ENCODE measurements around the gene LYZL4. TPM values are rescaled to one million over a fixed set of nuclear protein-coding genes. Genes with fewer than 3 reads are reported as not detected.

LYZL4 gene
- polyA plus RNA-seq, 1 experiment, result not detected

- no peak for DNase-seq (ENCODE audit: low read depth, low spot score)
- CTCF ChIA-PET, result no interaction called here
- Histone ChIP-seq H3K9me3 (ENCODE audit: control insufficient read depth, insufficient read depth, low read length) (no peaks in the 10 kb centered on the region), H3K4me3 (ENCODE audit: low read depth, low read length) (no peak overlapping the region), H3K27ac (ENCODE audit: low read depth, low read length) (no peak overlapping the region), H3K27me3 (ENCODE audit: control insufficient read depth, insufficient read depth, low read length) (peaks cover 6% of the 10 kb centered on the region)
- TF ChIP-seq CTCF (IDR thresholded peaks at IDR 0.05; ENCODE audit: low read depth, low read length), result no peak
- POLR2A ChIA-PET, result no interaction called here
Measured at GRCh38 chr3:42366550-42366949, 43.9 kb downstream of the LYZL4 start.

GRCh38 chr3:42357335-42357734 lies 53.1 kb downstream of the LYZL4 start:
- no peak overlapping the region for H3K27ac ChIP-seq (ENCODE audit: low read depth, low read length)

DNA sequence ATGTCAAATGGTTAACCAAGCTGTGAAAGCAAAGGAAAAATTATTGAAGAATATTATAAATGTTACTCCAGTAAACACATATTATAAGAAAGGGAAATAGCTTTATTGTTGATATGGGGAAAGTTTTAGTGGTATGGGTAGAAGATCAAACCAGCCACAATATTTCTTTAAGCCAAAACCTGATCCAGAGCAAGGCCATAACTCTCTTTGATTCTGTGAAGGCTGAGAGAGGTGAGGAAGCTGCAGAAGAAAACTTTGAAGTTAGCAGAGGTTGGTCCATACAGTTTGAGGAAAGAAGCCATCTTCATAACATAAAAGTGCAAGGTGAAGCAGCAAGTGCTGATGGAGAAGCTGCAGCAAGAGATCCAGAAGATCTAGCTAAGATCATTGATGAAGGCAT lies 54.8 kb downstream of the LYZL4 start:
- H3K4me3 ChIP-seq (ENCODE audit: low read depth, low read length), result no peak overlapping the region
- ChIA-PET CTCF (no interaction called here), POLR2A (no interaction called here)
- H3K9me3 ChIP-seq (ENCODE audit: control insufficient read depth, insufficient read depth, low read length), result no peaks in the 10 kb centered on the region
- DNase-seq (ENCODE audit: low read depth, low spot score), result no peak
- H3K27ac ChIP-seq (ENCODE audit: low read depth, low read length), result no peak overlapping the region
- H3K27me3 ChIP-seq (ENCODE audit: control insufficient read depth, insufficient read depth, low read length), result no peaks in the 10 kb centered on the region
- no peak for TF ChIP-seq CTCF (IDR thresholded peaks at IDR 0.05; ENCODE audit: low read depth, low read length)

More at GRCh38 chr3:42357335-42357734, 53.1 kb downstream of the LYZL4 start:
- no peak overlapping the region for H3K4me3 ChIP-seq (ENCODE audit: low read depth, low read length)
- POLR2A ChIA-PET, result no interaction called here
- H3K9me3 ChIP-seq (ENCODE audit: control insufficient read depth, insufficient read depth, low read length), result no peaks in the 10 kb centered on the region
- DNase-seq (ENCODE audit: low read depth, low spot score), result no peak
- no peak for TF ChIP-seq CTCF (IDR thresholded peaks at IDR 0.05; ENCODE audit: low read depth, low read length)
- no peaks in the 10 kb centered on the region for H3K27me3 ChIP-seq (ENCODE audit: control insufficient read depth, insufficient read depth, low read length)
- CTCF ChIA-PET, result no interaction called here

GRCh38 chr3:42353631-42354030 lies 56.8 kb downstream of the LYZL4 start:
- ChIA-PET POLR2A (no interaction called here), CTCF (no interaction called here)
- no peaks in the 10 kb centered on the region for H3K9me3 ChIP-seq (ENCODE audit: control insufficient read depth, insufficient read depth, low read length)
- TF ChIP-seq CTCF (IDR thresholded peaks at IDR 0.05; ENCODE audit: low read depth, low read length), result no peak
- DNase-seq (ENCODE audit: low read depth, low spot score), result no peak
- H3K27ac ChIP-seq (ENCODE audit: low read depth, low read length), result no peak overlapping the region
- H3K27me3 ChIP-seq (ENCODE audit: control insufficient read depth, insufficient read depth, low read length), result no peaks in the 10 kb centered on the region
- H3K4me3 ChIP-seq (ENCODE audit: low read depth, low read length), result no peak overlapping the region

DNA sequence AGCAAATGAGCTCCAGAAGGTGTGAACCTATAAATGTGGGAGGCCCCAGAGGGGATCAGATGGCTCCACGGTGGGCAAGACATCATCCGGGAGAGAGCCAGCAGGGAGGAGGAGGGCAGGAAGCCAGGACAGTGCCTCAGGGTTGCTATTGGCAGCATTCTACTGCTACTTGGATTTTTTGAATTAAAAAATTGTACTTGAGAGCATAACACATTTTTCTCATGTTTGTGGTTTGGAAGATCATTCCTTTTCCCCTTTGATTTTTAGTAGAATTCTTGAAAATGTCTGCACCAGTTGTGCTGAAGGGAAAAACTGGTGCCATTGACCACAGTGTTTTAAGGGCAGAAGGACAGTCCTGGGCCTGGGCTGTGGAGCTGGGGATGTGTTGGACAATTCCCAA lies 59.2 kb downstream of the LYZL4 start:
- ChIA-PET POLR2A (no interaction called here), CTCF (no interaction called here)
- Histone ChIP-seq H3K9me3 (ENCODE audit: control insufficient read depth, insufficient read depth, low read length) (no peaks in the 10 kb centered on the region), H3K27me3 (ENCODE audit: control insufficient read depth, insufficient read depth, low read length) (no peaks in the 10 kb centered on the region), H3K4me3 (ENCODE audit: low read depth, low read length) (no peak overlapping the region), H3K27ac (ENCODE audit: low read depth, low read length) (no peak overlapping the region)
- DNase-seq (ENCODE audit: low read depth, low spot score), result no peak
- TF ChIP-seq CTCF (IDR thresholded peaks at IDR 0.05; ENCODE audit: low read depth, low read length), result no peak
